ENCODE measurements around the gene DNAJB9. TPM values are rescaled to one million over a fixed set of nuclear protein-coding genes. Genes with fewer than 3 reads are reported as not detected.

DNAJB9 gene
- total RNA-seq, 1 donor: 39.9 TPM

DNA sequence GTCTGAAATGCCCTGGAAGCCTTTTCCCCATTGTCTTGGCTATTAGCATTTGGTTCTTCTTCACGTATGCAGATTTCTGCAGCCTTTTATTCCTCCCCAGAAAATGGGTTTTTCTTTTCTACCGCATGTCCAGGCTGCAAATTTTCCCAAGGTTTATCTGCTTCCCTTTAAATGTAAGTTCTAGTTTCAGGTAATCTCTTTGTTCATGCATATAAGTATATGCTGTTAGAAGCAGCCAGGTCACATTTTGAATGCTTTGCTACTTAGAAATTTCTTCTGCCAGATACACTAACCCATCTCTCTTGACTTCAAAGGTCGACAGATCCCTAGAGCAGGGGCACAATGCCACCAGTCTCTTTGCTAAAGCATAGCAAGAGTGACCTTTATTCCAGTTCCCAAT is 12.5 kb upstream of the DNAJB9 start:
- no peak for TF ChIP-seq CTCF (IDR thresholded peaks at IDR 0.05; ENCODE audit: insufficient read depth, low read length)
- DNase-seq (ENCODE audit: low read depth): no peak
- H3K4me3 ChIP-seq (ENCODE audit: low read depth, low read length): no peak overlapping the region

GRCh38 chr7:108557617-108558016 is 12.1 kb upstream of the DNAJB9 start:
- TF ChIP-seq CTCF (IDR thresholded peaks at IDR 0.05; ENCODE audit: insufficient read depth, low read length): no peak
- H3K4me3 ChIP-seq (ENCODE audit: low read depth, low read length): no peak overlapping the region
- no peak for DNase-seq (ENCODE audit: low read depth)

GRCh38 chr7:108559253-108559652 is 10.4 kb upstream of the DNAJB9 start:
- TF ChIP-seq CTCF (IDR thresholded peaks at IDR 0.05; ENCODE audit: insufficient read depth, low read length): no peak
- no peak for DNase-seq (ENCODE audit: low read depth)
- H3K4me3 ChIP-seq (ENCODE audit: low read depth, low read length): no peak overlapping the region

GRCh38 chr7:108561047-108561619 is 8.5 kb upstream of the DNAJB9 start:
- TF ChIP-seq CTCF (IDR thresholded peaks at IDR 0.05; ENCODE audit: insufficient read depth, low read length): no peak
- peak; percentile 13 for DNase-seq (ENCODE audit: low read depth)

GRCh38 chr7:108565987-108566386 is 3.7 kb upstream of the DNAJB9 start:
- no peak for TF ChIP-seq CTCF (IDR thresholded peaks at IDR 0.05; ENCODE audit: insufficient read depth, low read length)
- H3K4me3 ChIP-seq (ENCODE audit: low read depth, low read length): no peak overlapping the region
- no peak for DNase-seq (ENCODE audit: low read depth)

More at GRCh38 chr7:108561047-108561619, 8.5 kb upstream of the DNAJB9 start:
- H3K4me3 ChIP-seq (ENCODE audit: low read depth, low read length): no peak overlapping the region

- DNase-seq (ENCODE audit: low read depth): peak; percentile 6
- TF ChIP-seq CTCF (IDR thresholded peaks at IDR 0.05; ENCODE audit: insufficient read depth, low read length): no peak
- peak overlapping the region; percentile 78 for H3K4me3 ChIP-seq (ENCODE audit: low read depth, low read length)
These were observed 783 bp upstream of the DNAJB9 start for GRCh38 chr7:108568801-108569380.
